Kidney (tissue), 14 donors: ENCODE data around the gene FUCA1. TPM values are rescaled to one million over a fixed set of nuclear protein-coding genes. Genes with fewer than 3 reads are reported as not detected.

ENCODE experiments used
- DNase-seq, 5 donors: peaks; one replicate each; pipeline ENCODE4 v3.0.0-alpha.2; 2013 to 2020
- FAIRE-seq: peaks from 2 replicates; lab custom pipeline; 2012; peaks lifted over from hg19 to GRCh38; lab: Jason Lieb, UNC
- H3K27ac ChIP-seq, 2 donors: one replicate each; pipeline ENCODE4 v1.7.0; 2013; ENCODE audit warnings: low read depth in 2 of 2, low read length in 2 of 2, inconsistent platforms in 1 of 2
- H3K27me3 ChIP-seq: one replicate; pipeline ENCODE4 v1.7.1; 2013; ENCODE audit warnings: low read length, inconsistent platforms; ENCODE audit not compliant: control insufficient read depth, insufficient read depth
- H3K36me3 ChIP-seq, 3 donors: one replicate each; pipeline versions ENCODE4 v1.7.0 to v1.7.1; 2013; ENCODE audit warnings: low read length in 3 of 3, control low read depth in 1 of 3, inconsistent platforms in 1 of 3; ENCODE audit not compliant: insufficient read depth in 3 of 3, control insufficient read depth in 2 of 3
- H3K4me1 ChIP-seq, 3 donors: one replicate each; pipeline versions ENCODE4 v1.7.0 to v1.7.1; 2013; ENCODE audit warnings: low read length in 3 of 3, inconsistent platforms in 1 of 3, low read depth in 1 of 3; ENCODE audit not compliant: control insufficient read depth in 2 of 3, insufficient read depth in 2 of 3
- H3K4me3 ChIP-seq, 3 donors: one replicate each; pipeline versions ENCODE4 v1.7.0 to v1.8.1; 2013; ENCODE audit warnings: low read length in 3 of 3, control low read depth in 1 of 3, inconsistent platforms in 1 of 3
- H3K9ac ChIP-seq, 3 donors: one replicate each; pipeline versions ENCODE4 v1.7.0 to v1.7.1; 2013; ENCODE audit warnings: low read length in 3 of 3, control low read depth in 1 of 3, inconsistent platforms in 1 of 3
- H3K9me3 ChIP-seq, 3 donors: one replicate each; pipeline versions ENCODE4 v1.7.0 to v1.7.1; 2013; ENCODE audit warnings: low read length in 3 of 3, control low read depth in 1 of 3, inconsistent platforms in 1 of 3; ENCODE audit not compliant: control insufficient read depth in 2 of 3, insufficient read depth in 1 of 3
- CTCF ChIP-seq: IDR thresholded peaks from 3 replicates; pipeline ENCODE4 v1.5.1; 2012; ENCODE audit warnings: mild to moderate bottlenecking, moderate library complexity, borderline replicate concordance; ENCODE audit not compliant: insufficient read depth; ENCODE audit errors: extremely low read depth
- intact Hi-C: fragments of 100-400 bp; cut with DNase I; formaldehyde crosslinking; loops from one replicate; pipeline ENCODE4 v1.11.1; 2022
- polyA plus RNA-seq: library from polyadenylated mRNA; stranded (reverse); fragments of 350-450 nt; fragmentation: Illumina TruSeq; extraction: RNeasy Lipid Tissue Mini Kit (QIAGEN cat#74804); gene quantifications from one replicate; pipeline ENCODE4 v1.2.3, GENCODE V29; 2014; ENCODE audit warnings: low read depth, low replicate concordance; ENCODE audit not compliant: insufficient read depth
- total RNA-seq: library from RNA; stranded (reverse); fragmentation: NEBNext Ultra II Directional; extraction: Animal tissue kit (Norgen Biotek cat#: 25700); gene quantifications from one replicate; pipeline ENCODE4 v1.2.1, GENCODE V29; 2021
- donor health status: control.
- donor health status: control.
- donor health status: control.
- donor health status: control.
- donor health status: control.
- donor health status: DM: yes; HTN: yes; CAD: no.
- donor health status: Normal renal cell carcinoma (clear cell type).

FUCA1 gene
- total and polyA plus RNA-seq, 2 donors from 2014 or later: 69.2 to 88.3 TPM

GRCh38 chr1:23915466-23915865 is 47.4 kb upstream of the FUCA1 start:
- DNase-seq (no peak), FAIRE-seq (no peak)
- H3K9me3 ChIP-seq: no peaks in the 10 kb centered on the region
- H3K36me3 ChIP-seq: no peaks in the 10 kb centered on the region
- H3K27me3 ChIP-seq: no peaks in the 10 kb centered on the region
- no peak overlapping the region for H3K9ac ChIP-seq
- TF ChIP-seq CTCF: no peak
- intact Hi-C loops: no loop called here
- H3K27ac ChIP-seq: no peak overlapping the region
- H3K4me3 ChIP-seq: no peak overlapping the region
- H3K4me1 ChIP-seq: peaks cover 0 to 2% (median 0%) of the 10 kb centered on the region in 3 donors

- TF ChIP-seq CTCF: no peak
- intact Hi-C loops: no loop called here
Observed at GRCh38 chr1:23914921-23915320, 46.8 kb upstream of the FUCA1 start.

GRCh38 chr1:23913212-23913880 is 45.3 kb upstream of the FUCA1 start, which contains the start of gene CNR2:
Gene CNR2 (minus strand): TSS chr1:23913362. CDS start chr1:23875617, 37,745 bp downstream.
- TF ChIP-seq CTCF: no peak
- Histone ChIP-seq H3K27ac (no peak within 1 kb of the TSS), H3K27me3 (no peaks in the 10 kb centered on the region), H3K9me3 (no peaks in the 10 kb centered on the region), H3K9ac (no peak within 1 kb of the TSS), H3K4me3 (no peak within 1 kb of the TSS), H3K36me3 (no peaks in the 10 kb centered on the region), H3K4me1 (no peaks in the 10 kb centered on the region)
- DNase-seq: no peak
- no peak for FAIRE-seq
- intact Hi-C loops: no loop called here

More at GRCh38 chr1:23914921-23915320, 46.8 kb upstream of the FUCA1 start:
- DNase-seq: no peak
- H3K36me3 ChIP-seq: no peaks in the 10 kb centered on the region
- no peaks in the 10 kb centered on the region for H3K4me1 ChIP-seq
- H3K4me3 ChIP-seq: no peak overlapping the region
- FAIRE-seq: no peak
- H3K27me3 ChIP-seq: no peaks in the 10 kb centered on the region
- no peak overlapping the region for H3K27ac ChIP-seq
- H3K9ac ChIP-seq: no peak overlapping the region
- no peaks in the 10 kb centered on the region for H3K9me3 ChIP-seq
